Spleen (tissue), 7 donors: ENCODE results near the gene ZNF140.

Experiments used
- POLR2A ChIP-seq, 3 donors: fragments of 450-650 bp; IDR thresholded peaks; one replicate each; pipeline ENCODE4 v1.5.1; 2017; ENCODE audit warnings: antibody characterized with exemption in 3 of 3, mild to moderate bottlenecking in 1 of 3
- POLR2AphosphoS5 ChIP-seq, 3 donors: sonication (generic); formaldehyde crosslinking; IDR thresholded peaks; one replicate each; pipeline ENCODE4 v1.5.1; 2017; ENCODE audit warnings: antibody characterized with exemption in 3 of 3
- TF ChIP-seq, protein P1 (sequence below), 11 experiments: fragments of 200-600 bp in 7 of 11; fragments of 450-650 bp in 4 of 11; sonication (generic) in 4 of 11; IDR thresholded peaks in 8 of 11; conservative IDR thresholded peaks in 3 of 11; 1 replicate in 7 of 11; 2 replicates in 4 of 11; pipeline versions ENCODE4 v1.4.0 to v1.8.0; 2016 to 2021; ENCODE audit warnings: antibody characterized with exemption in 11 of 11, inconsistent platforms in 4 of 11, mild to moderate bottlenecking in 1 of 11
- donor health status: DM: no; HTN: no; CAD: no; lungs with moderate emphysema.
- donor health status: DM: no; HTN: no; CAD: no.
- donor health status: DM: no; HTN: no; CAD: no.

DNA sequence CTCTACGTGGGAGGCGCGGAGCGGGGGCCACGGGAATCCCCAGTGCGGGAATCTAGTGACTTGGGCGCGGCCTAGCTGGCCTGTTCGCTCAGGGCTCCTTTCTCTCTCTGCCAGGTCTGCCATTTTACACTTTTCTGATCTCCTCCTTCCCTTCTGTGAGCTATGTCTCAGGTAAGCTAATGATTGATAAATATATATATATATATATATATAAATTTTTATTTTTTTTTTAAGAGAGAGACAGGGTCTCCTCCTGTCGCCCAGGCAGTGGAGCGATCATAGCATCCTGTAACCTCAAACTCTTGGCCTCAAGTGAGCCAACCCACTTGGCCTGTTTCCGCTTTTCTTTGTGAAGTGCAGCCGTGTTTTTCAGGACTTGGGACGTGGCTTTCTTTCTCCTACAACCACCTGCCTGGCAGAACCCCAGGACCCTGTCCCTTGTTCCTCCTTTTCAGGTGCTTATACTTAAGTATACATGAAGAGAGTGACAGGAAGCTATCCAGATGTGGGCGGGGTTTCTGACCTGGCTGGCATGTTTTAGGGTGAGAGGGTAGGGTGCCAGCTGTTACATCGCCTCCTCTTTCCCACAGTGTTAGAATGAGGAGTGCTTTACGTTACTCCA, 547 bp downstream of the ZNF140 start:
- TF ChIP-seq, protein P1, sequence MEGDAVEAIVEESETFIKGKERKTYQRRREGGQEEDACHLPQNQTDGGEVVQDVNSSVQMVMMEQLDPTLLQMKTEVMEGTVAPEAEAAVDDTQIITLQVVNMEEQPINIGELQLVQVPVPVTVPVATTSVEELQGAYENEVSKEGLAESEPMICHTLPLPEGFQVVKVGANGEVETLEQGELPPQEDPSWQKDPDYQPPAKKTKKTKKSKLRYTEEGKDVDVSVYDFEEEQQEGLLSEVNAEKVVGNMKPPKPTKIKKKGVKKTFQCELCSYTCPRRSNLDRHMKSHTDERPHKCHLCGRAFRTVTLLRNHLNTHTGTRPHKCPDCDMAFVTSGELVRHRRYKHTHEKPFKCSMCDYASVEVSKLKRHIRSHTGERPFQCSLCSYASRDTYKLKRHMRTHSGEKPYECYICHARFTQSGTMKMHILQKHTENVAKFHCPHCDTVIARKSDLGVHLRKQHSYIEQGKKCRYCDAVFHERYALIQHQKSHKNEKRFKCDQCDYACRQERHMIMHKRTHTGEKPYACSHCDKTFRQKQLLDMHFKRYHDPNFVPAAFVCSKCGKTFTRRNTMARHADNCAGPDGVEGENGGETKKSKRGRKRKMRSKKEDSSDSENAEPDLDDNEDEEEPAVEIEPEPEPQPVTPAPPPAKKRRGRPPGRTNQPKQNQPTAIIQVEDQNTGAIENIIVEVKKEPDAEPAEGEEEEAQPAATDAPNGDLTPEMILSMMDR (IDR thresholded peaks at IDR 0.05 in 8 of 11, conservative IDR thresholded peaks at IDR 0.05 in 3 of 11), result no peak
- TF ChIP-seq POLR2AphosphoS5 (IDR thresholded peaks at IDR 0.05) (no peak), POLR2A (IDR thresholded peaks at IDR 0.05) (no peak)
